Osteocyte (in vitro differentiated cells): ENCODE data around the gene SLCO3A1. TPM values are rescaled to one million over a fixed set of nuclear protein-coding genes. Genes with fewer than 3 reads are reported as not detected.

Experiments used
- DNase-seq: peaks from one replicate; pipeline ENCODE4 v3.0.0; 2021; ENCODE audit warnings: mixed read lengths; ENCODE audit not compliant: unreplicated experiment; ENCODE audit errors: extremely low spot score
- H3K27ac Mint-ChIP-seq: one replicate; pipeline ENCODE4 v1.8.0; 2021; ENCODE audit warnings: mild to moderate bottlenecking, mixed read lengths; ENCODE audit not compliant: unreplicated experiment
- H3K27me3 Mint-ChIP-seq: one replicate; pipeline ENCODE4 v1.8.0; 2021; ENCODE audit warnings: mixed read lengths; ENCODE audit not compliant: unreplicated experiment
- H3K36me3 Mint-ChIP-seq: one replicate; pipeline ENCODE4 v1.8.0; 2021; ENCODE audit warnings: mixed read lengths; ENCODE audit not compliant: unreplicated experiment
- H3K4me1 Mint-ChIP-seq: one replicate; pipeline ENCODE4 v1.8.0; 2021; ENCODE audit warnings: mixed read lengths; ENCODE audit not compliant: unreplicated experiment
- H3K4me3 Mint-ChIP-seq: one replicate; pipeline ENCODE4 v1.8.0; 2021; ENCODE audit warnings: mild to moderate bottlenecking, moderate library complexity, mixed read lengths; ENCODE audit not compliant: unreplicated experiment
- H3K9me3 Mint-ChIP-seq: one replicate; pipeline ENCODE4 v1.8.0; 2021; ENCODE audit warnings: mixed read lengths; ENCODE audit not compliant: unreplicated experiment
- total RNA-seq: library from RNA; stranded (reverse); gene quantifications from 2 replicates; pipeline ENCODE4 v1.2.1, GENCODE V29; 2021
- TF ChIP-seq, protein P1 (sequence below): fragments of 200-600 bp; sonication (generic); IDR thresholded peaks from 2 replicates; pipeline ENCODE4 v1.5.0; 2021; ENCODE audit warnings: antibody characterized with exemption, mild to moderate bottlenecking, moderate library complexity

The SLCO3A1 gene
- total RNA-seq, 1 donor from 2014 or later: 1.3 TPM

DNA sequence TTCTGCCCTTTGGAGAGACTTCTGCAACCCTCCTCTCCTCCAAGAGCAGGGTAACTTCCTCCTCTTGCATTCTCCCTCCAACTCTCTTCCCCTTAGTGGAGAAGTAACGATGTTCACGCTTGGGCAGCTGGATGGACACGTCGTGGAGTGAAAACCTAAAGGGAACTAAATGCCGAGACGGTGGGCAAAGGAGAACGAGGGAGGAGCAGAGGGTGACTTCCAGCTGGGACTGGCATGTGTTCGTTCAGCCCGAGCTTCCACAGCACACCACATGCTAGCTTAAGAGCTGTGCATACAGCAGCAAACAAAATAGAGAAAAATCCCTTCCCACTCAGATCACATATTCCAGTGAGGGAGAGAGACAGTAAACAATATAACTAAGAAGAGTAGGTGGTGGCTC lies 179.8 kb downstream of the SLCO3A1 start:
- TF ChIP-seq, protein P1, sequence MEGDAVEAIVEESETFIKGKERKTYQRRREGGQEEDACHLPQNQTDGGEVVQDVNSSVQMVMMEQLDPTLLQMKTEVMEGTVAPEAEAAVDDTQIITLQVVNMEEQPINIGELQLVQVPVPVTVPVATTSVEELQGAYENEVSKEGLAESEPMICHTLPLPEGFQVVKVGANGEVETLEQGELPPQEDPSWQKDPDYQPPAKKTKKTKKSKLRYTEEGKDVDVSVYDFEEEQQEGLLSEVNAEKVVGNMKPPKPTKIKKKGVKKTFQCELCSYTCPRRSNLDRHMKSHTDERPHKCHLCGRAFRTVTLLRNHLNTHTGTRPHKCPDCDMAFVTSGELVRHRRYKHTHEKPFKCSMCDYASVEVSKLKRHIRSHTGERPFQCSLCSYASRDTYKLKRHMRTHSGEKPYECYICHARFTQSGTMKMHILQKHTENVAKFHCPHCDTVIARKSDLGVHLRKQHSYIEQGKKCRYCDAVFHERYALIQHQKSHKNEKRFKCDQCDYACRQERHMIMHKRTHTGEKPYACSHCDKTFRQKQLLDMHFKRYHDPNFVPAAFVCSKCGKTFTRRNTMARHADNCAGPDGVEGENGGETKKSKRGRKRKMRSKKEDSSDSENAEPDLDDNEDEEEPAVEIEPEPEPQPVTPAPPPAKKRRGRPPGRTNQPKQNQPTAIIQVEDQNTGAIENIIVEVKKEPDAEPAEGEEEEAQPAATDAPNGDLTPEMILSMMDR: no peak
- no peaks in the 10 kb centered on the region for H3K36me3 Mint-ChIP-seq
- no peaks in the 10 kb centered on the region for H3K9me3 Mint-ChIP-seq
- no peak overlapping the region for H3K27ac Mint-ChIP-seq
- H3K27me3 Mint-ChIP-seq: peaks cover 3% of the 10 kb centered on the region
- DNase-seq: no peak
- H3K4me1 Mint-ChIP-seq: no peaks in the 10 kb centered on the region
- H3K4me3 Mint-ChIP-seq: no peak overlapping the region

DNA sequence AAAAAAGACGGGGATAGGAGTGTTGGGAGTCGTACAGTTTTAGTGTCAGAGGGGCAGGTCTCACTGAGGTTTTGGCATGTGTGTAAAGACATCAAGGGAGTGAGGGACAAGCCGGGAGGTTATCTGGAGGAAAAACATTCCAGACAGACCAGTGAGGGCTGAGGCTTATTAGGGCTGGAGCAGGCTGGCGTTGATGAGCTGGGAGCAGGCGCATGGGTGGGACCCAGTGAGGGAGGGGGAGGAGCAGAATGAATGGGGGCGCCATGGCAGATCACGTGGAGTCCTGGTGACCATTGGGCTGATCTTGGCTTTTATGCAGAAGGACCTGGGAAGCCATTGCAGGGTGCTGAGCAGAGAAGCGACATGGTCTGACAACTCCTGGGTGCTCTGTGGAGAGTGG lies 180.2 kb downstream of the SLCO3A1 start:
- Mint-ChIP-seq H3K36me3 (no peaks in the 10 kb centered on the region), H3K4me1 (no peaks in the 10 kb centered on the region), H3K27ac (no peak overlapping the region), H3K9me3 (peaks cover 2% of the 10 kb centered on the region), H3K4me3 (no peak overlapping the region), H3K27me3 (peaks cover 3% of the 10 kb centered on the region)
- TF ChIP-seq, protein P1: no peak
- DNase-seq: no peak

DNA sequence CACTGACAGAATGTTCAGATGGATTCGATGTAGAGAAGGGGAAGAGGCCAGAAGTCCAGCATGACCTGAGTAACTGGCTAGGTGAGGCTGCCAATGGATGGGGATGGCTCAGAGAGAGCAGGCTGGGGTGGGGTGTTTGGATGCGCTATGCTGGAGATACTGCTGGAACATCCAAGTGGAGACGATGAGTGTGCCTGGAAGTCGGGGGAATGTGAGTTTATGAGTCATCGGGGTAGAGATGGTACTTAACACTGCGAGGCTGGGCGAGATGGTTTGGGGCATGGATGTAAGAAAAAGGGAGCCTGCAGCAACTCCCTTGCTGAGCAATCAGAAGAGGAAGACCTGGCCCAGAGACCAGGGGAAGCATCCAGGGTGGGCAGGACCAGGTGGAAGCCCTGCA lies 180.7 kb downstream of the SLCO3A1 start:
- Mint-ChIP-seq H3K9me3 (peaks cover 8% of the 10 kb centered on the region), H3K36me3 (no peaks in the 10 kb centered on the region), H3K4me3 (no peak overlapping the region), H3K27ac (no peak overlapping the region), H3K4me1 (no peaks in the 10 kb centered on the region), H3K27me3 (peaks cover 3% of the 10 kb centered on the region)
- TF ChIP-seq, protein P1: no peak
- no peak for DNase-seq

DNA sequence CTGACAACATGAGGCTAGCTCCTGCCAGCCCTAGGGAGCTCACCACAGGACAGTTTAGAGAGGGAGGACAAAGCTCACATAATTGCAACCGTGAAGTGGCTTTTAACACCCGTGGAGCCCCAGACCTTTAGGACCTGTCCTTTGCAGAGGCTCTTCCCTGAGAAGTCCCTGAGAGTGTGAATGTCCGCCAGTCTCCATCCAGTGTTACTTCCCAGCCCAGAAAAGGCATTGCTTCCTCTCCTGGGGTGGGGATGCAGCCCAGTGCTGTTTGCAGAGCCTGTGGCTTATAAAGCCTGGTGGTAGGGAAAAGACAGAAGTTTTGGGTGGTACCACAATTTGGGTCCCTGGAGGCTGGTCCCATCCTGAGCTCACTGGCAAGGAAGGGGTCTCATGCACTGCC lies 182.0 kb downstream of the SLCO3A1 start:
- Mint-ChIP-seq H3K27me3 (no peaks in the 10 kb centered on the region), H3K9me3 (peaks cover 9% of the 10 kb centered on the region), H3K27ac (no peak overlapping the region), H3K4me1 (no peaks in the 10 kb centered on the region), H3K4me3 (no peak overlapping the region), H3K36me3 (no peaks in the 10 kb centered on the region)
- TF ChIP-seq, protein P1: no peak
- DNase-seq: no peak

DNA sequence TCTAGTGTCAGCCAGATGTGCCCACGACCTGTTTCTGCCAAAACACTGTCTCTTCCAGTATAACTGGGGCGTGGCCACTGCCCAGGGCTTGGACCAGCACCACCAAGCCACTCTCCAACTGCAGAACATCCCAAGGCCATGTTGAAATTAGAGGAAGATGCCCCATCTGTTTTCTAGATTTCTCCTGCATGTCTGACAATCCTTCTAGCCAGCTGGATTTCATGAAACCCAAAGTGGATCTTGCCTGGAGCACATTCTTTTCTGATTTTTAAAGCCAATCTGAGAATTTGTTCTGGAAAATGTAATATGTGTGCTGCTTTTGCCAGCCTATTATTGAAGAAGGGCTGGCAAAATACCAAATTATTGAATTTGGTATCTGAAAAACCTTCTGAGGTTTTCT lies 182.5 kb downstream of the SLCO3A1 start:
- Mint-ChIP-seq H3K36me3 (no peaks in the 10 kb centered on the region), H3K27me3 (no peaks in the 10 kb centered on the region), H3K4me1 (no peaks in the 10 kb centered on the region), H3K9me3 (peaks cover 9% of the 10 kb centered on the region), H3K4me3 (no peak overlapping the region), H3K27ac (no peak overlapping the region)
- TF ChIP-seq, protein P1: no peak
- no peak for DNase-seq
